Central memory CD4-positive, alpha-beta T cell (primary cell): Measurements from ENCODE around the gene ENTHD1.

ENCODE experiments used
- DNase-seq: peaks from one replicate; pipeline ENCODE4 v3.0.0; 2022

The ENTHD1 gene

GRCh38 chr22:39710380-39711150 is 183.0 kb downstream of the ENTHD1 start:
- DNase-seq, result no peak

GRCh38 chr22:39707816-39708215 is 185.7 kb downstream of the ENTHD1 start:
- DNase-seq, result no peak

GRCh38 chr22:39707351-39707750 is 186.2 kb downstream of the ENTHD1 start:
- DNase-seq, result no peak

- DNase-seq, result no peak
These were observed 187.0 kb downstream of the ENTHD1 start for GRCh38 chr22:39706376-39707140.

GRCh38 chr22:39705386-39705785 is 188.2 kb downstream of the ENTHD1 start:
- DNase-seq, result no peak

GRCh38 chr22:39703928-39704639 is 189.5 kb downstream of the ENTHD1 start:
- no peak for DNase-seq

GRCh38 chr22:39703091-39703490 is 190.5 kb downstream of the ENTHD1 start:
- no peak for DNase-seq

GRCh38 chr22:39700565-39700964 is 193.0 kb downstream of the ENTHD1 start:
- no peak for DNase-seq

GRCh38 chr22:39699631-39700360 is 193.8 kb downstream of the ENTHD1 start:
- DNase-seq, result no peak

GRCh38 chr22:39697790-39698430 is 195.7 kb downstream of the ENTHD1 start:
- no peak for DNase-seq

GRCh38 chr22:39693943-39694500 is 199.5 kb downstream of the ENTHD1 start:
- no peak for DNase-seq
